ENCODE measurements around the gene ADGRV1.
A peak's percentile ranks its signal among the peaks of the same experiment; 100 is the strongest.
"Not testable (repeated sequence)": the region's sequence is repeated elsewhere in the genome, so short reads cannot be mapped to it uniquely, and the experiment has no call there.

ADGRV1 gene

DNA sequence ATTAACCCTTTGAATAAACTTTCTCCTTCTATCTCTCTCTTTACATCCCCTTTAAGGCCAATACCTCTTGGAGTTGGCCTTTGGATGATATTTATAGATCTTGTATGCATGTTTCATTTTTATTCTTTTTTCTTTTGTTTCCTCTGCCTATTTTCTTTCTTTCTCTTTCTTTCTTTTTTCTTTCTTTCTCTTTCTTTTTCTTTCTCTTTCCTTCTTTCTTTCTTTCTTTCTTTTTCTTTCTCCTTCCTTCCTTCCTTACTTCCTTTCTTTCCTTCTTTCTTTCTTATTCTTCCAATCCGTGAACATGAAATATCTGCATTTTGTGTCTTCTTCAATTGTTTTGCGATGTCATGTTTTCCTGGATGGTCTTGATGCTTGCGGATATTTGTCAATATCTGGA lies 276.1 kb downstream of the ADGRV1 start:
- DNase-seq: no peak

DNA sequence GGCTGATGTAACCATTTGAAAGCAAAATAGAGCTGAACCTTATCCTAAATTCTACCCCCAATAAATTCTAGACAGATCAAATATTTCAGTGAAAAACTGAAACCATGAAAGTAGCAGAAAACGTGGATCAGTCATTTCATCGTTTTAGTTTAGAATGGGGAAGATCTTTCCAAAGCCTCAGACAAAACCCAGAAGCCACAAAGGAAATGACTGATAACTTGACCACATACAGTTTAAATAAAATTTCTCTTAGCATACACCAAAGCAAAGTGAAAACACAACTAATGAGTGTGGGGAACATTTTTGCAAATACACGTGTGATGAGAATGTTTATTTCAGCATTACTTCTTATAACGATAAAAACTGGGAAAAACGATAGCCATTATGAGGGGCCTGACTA lies 284.8 kb downstream of the ADGRV1 start:
- DNase-seq: no peak

DNA sequence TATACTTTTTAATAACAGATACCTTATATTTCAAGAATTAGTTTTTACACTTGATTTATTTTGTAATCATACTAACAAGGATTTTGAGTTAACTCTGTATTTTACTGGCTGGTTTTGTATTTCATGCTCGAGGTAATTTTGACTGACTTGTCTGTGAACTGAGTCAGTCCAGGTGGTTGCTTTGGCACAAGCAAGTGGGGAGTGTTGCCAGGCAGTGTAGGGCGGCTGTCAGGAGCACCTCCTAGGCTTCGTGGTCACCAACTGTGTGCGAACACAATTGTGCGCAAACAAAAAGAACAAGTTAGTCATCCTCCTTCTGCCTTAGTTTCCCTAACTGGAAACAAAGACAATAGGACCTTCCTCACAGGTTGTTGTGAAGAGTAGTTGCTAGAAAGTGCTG lies 286.3 kb downstream of the ADGRV1 start:
- DNase-seq: no peak

DNA sequence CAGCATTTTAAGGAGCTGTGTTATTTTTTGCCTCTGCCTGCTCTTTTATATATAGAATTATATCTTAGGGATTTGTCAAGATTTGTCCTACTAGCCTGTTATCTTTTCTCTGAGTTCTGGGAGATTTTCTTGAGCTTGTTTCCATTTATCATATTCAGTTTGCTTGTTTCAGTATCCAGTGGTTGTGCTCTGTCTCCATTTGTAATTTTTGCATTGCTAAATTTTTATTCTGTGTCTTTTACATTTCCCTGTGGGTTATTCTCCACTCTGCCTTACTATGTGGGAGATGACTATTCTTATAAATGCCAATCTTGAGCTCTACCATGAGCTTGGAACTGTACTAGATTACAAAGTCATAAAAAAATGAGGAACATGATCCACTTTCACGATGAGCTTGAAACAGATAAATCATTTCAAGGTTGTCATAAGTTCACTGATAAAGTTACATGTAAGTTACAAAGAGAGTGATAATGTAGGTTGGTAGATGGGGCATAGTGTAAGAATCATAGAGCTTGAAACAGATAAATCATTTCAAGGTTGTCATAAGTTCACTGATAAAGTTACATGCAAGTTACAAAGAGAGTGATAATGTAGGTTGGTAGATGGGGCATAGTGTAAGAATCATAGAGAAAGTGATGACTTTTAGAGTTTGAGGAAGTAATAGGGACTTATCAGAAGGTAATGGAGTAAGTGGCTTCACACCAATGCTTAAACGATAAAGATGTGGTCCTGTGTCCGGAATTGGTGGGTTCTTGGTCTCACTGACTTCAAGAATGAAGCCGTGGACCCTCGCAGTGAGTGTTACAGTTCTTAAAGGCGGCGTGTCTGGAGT lies 287.3 kb downstream of the ADGRV1 start:
- DNase-seq: no peak

DNA sequence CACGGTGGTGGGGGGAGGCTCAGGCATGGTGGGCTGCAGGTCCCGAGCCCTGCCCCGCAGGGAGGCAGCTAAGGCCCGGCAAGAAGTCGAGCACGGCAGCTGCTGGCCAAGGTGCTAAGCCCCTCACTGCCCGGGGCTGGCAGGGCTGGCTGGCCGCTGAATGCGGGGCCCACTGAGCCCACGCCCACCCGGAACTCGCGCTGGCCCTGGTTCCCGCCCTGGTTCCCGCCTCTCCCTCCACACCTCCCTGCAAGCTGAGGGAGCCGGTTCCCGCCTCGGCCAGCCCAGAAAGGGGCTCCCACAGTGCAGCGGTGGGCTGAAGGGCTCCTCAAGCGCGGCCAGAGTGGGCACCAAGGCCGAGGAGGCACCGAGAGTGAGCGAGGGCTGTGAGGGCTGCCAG lies 289.0 kb downstream of the ADGRV1 start:
- DNase-seq: not testable (repeated sequence)

DNA sequence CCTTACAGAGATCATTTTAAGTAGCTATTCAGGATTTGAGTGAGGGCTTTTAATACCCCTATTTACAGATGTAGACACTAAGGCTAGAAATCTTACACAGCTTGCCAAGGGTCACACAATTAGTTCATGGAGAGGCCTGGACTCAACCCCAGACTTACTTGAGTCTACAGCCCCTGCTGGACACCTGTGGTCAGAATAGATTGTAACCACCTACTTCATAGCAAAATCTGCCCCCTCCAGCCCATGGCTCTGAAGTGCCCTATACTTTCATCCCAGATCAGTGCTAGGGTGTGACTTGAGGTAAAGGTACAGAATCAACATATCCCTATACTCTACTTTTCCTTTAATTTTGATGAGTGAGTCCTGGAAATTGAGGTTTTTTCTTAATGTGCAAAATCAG lies 291.3 kb downstream of the ADGRV1 start:
- DNase-seq: no peak

DNA sequence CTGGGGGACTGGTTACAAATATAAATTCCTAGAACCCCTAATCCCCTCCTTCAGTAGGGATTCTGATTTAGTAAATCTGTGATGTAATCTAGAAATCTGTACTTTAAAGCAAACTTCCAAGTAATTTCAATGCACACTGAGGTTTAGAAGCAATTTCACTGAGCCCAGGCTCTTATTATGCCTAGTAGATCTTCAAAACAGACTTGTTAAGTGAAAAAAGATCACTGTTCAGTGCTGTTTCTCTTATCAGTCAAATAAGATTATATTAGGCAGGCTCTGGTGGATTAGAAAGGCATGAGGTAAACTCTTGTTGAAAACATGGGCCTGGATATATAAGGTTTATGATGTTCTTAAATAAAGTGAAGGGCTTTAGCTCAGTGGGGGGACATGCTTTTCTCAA lies 293.9 kb downstream of the ADGRV1 start:
- DNase-seq: no peak

DNA sequence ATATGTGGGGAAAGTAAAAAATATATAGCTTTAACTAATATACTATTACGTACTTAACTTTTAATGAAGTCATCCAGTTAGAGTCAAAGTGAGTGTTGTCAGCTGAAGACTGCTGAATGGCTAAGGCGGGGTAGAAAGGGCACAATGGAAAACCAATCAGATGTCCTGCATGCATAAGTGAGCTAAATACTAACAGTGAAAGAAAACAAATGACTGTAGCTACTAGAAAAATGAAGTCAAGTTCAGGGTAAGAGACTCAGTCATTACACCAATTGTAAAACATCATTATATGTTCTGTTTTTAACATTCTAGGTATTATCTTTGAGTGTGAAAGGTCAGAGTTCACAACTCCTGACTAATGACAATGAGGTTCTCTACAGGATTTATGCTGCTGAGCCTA lies 295.2 kb downstream of the ADGRV1 start:
- no peak for DNase-seq

DNA sequence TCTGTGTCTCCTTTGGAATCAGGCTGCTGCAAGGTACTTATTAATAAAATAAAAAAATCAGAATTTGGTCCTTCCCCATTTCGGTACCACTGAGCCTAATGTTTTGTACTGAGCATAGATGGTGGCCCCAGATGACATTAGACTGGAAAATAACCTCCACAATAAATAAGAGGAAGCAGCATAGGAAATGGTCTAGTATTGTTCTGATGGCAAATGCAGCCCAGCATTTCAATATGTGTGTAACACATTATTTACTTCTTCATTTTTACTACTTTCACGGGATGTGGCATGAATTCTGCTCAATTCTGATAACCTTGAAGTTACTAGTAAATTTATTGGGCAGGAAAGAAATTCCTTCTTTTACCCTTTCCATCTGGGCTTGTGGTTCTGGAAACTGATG lies 295.6 kb downstream of the ADGRV1 start:
- DNase-seq: no peak

DNA sequence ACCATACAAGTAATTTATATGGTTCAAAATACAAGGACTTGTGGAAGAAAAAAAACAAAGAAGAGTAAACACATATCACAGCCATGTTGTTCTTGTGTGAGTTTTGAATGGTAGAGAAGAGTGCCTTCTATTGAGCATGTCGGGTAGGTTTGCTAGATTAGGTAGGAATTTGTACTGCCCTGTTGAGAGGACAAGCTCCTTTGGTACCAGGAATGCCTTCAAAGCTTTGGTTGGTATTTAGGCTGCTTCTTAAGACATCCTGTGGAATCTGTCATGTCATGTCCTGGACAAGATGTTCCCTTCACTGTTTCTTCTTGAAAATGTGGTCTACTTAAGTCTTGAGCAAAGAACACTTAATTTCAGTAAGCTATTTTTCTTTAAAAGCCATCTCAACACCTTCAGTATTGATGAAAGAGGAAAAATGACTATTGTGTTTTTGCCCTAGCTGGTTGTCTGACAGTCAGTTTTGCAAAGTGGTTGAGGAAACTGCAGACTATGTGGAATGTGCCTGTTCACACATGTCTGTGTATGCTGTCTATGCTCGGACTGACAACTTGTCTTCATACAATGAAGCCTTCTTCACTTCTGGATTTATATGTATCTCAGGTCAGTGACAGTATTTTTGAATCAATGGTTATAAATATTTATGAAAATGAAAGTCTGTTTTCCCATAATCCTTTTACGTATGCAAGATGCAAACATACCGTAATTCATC lies 296.9 kb downstream of the ADGRV1 start:
- no peak for DNase-seq

DNA sequence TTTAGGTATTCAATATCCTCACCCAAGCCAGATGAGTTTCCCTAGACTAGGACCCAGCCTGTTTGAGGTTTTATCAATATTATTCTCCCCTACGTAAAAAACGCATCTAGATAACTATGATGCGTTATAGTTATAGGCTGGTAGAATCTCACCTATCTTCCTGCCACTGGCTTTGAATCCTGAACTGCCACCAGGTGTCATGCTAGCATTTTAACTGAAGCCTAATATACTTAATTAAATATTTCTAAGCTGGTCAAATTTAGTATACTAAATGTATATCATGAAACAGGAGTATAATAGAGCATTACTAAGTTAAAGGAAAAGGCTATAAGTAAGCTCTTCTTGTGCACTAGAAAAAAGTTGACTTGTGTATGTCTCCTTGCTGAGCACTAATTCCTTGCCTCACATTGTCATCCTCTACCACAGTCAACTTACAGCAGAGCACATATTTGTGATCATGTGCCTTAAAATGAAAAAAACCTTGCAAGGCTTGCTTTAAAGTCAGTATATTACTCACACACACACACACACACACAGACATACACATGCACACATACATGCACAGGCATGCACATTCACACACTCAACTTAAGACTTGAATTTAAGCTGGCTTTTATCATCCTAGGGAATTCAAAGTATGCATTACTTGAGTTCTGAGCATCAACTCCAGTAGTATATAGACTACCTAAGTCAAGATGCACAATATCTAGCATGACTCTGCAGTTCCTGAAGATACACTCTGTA lies 303.4 kb downstream of the ADGRV1 start:
- DNase-seq: no peak

DNA sequence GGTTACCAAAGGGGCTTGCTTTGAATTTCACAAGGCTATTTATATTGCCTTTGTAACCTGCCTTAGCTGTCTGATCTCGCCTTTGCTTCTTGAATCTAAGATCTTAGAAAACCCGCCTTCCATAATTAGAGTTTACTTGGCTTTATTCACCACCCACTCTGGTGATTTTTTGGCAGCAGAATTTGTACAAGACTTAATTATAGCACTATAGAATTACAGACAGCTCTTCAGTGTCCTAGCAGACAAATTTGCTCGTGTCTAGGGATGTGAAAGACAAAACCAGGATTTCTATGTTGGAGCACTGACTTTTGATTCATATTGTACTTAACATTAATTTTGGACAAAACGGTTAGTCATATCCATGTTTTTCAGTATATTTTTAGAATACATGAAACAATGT lies 306.6 kb downstream of the ADGRV1 start:
- DNase-seq: peak; percentile 5

DNA sequence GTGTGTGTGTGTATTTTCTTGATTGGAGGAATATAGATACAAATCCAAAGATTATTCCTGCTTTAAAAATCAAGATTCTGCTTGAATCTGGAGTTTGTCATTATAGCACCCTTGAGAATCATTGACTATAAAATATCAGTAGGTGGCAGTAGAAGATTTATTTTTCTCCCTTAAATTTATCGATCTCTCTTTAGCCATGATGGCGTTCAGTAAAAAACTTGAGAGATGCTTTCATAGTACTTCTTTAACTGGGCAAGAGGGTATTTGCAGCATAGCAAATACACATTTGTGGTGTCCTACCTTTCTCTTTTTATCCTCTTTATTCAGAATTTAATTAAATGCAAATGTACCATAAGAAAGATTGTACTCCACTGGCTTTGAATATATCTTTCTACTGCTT lies 307.7 kb downstream of the ADGRV1 start:
- DNase-seq: peak; percentile 34

DNA sequence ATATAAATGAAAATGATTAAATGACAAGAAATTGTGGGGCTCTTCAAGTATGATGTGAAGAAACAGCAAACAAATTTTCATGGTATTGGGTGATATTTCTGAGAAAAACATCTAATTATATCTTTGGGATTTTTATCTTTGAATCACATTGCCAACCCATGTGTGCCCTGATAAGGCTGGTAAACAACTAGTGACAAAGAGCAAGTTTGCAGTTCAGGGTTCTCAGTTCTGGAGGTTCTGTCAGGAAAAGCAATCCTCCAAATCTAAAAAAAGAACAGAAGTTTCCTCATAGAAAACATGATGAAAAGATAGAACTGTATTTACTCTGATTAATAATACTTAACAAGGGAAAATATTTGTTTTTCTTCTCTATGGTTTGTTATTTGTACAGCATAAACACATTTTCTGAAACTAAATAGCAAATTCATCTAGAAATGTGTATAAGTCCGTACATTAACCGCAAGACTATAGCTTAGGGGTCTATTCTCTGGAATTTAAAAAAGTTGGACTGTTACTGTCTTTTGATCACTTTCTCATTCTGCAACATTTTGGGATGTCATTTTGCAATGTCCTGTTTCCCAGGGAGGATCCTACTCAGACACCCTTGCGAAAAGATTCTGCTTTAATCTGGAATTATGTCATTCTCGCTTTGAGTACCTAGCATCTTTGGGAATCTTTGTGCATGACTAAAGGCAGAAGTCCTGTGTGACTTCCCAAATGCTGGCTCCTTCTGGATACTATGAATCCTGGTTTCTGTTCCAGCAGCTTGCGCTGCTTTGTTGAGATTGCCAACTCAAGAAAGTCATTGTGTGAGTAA lies 308.5 kb downstream of the ADGRV1 start:
- no peak for DNase-seq

DNA sequence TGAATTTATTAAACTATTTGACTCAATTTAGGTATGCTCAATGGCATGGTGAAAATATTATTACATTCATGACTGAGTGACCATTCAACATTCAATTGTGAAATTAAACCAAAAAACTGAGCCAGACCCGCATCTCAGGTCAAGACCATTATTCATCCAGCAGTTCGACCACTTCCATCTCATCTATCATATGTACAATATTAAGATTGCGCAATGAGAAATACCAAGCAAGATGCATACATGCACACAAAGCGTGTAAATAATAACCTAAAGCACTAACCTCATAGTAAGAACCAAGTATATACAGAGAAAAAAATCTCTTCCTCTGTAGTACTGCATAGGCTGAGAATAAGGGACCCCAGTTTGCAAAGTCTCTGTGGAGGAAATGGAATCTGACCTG lies 310.2 kb downstream of the ADGRV1 start:
- no peak for DNase-seq

DNA sequence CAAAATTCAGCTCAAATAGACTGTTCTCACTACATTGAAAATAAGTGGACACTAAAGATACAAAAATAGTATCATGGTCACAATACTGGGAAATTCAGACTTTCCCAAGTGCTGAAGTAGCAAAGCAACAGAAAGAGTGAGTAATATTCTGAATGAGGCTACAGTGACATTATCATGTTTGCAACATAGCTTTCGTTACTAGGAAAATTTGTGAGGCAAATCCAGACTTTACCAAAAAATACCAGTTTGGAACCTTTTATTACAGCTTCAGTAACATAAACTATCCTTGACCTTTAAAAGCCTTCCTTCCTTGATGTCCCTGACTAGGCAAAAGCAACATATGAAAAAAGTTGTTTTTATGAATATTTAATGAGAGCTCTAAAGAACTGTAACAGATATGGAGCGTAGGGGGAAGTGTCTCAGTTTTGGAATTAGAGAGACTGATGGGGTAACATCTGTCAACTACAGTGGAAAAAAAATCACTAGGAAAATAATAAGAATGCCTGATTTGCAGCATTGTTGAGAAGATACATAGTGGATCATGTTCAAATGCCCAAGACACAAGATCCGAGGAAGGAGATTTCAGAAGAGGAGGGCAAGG lies 312.9 kb downstream of the ADGRV1 start:
- DNase-seq: no peak

DNA sequence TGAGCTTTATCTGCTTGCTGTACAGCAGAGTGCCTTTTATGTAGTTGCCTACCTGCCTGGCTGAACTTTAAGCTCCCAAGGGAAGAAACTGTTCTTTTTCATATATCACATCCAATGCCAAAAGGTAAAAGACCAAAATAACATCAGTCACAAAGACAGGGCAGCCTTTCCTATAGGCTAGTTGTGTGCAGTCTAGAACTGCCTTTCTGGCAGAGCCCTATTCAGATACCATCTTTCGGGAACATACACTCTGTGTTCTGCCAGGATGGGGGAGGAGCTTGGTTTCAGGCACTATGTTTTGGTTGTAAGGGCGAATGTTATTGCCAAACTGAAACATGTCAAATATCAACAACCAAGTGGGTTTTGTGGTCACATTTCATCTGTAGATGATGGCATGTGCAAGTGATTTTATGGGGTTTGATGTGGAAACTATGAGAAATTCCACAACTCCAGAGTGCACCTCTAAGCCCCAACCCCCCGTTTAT lies 314.5 kb downstream of the ADGRV1 start:
- DNase-seq: no peak

DNA sequence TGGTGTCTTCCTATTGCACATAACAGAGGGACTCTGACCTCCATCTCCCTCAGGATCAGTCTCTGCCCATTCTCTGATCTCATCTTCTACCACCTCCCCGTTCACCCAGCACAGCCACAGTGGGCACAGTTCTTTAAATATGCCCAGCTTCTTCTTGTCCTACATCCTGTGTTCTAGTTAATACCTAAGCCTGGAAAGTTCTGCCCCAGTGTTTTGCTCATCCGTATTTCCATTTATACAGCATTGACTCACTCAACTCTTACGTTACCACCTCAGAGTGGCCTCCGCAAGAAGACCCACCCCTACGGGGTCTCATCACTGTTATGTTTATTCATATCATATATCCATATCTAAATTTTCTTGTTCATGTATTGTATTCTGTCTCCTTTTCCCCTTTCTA lies 315.5 kb downstream of the ADGRV1 start:
- DNase-seq: no peak

DNA sequence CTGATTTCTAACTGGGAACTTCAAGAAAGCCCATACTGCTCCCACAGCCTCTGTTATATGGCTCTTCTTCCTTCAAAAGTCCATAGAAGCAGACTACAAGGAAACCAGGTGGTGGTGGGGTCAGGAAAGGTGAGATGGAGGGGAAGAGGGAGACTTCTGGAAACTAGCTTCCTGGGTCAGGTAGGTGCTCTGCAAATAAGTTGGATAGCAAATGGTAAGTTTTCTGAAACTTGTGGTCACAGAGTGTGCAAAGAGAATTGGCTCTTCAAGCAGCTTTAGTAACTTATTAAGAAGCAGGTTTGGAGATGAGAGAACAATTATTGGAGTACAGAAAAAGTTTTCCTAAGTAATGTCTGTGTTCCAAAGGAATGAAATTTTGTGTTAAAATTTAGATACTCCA lies 316.9 kb downstream of the ADGRV1 start:
- no peak for DNase-seq

DNA sequence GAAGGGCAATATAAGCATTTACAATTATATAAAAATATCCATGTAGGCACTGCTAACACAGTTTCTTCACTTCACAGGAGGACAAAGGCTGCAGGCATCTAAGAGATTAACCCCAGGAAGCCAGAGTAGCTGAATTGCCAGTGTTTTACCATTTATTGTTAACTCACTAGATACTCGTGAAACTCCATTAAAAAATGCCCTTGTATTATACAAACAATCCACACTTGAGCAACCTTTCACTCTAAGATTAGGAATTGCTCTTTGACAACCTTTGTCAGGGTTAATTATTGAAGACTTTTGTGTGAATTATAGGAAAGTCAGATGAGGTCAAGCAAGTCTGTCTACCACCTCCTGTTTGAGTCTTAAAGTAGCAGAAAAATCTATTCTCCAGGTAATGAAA lies 317.8 kb downstream of the ADGRV1 start:
- no peak for DNase-seq

DNA sequence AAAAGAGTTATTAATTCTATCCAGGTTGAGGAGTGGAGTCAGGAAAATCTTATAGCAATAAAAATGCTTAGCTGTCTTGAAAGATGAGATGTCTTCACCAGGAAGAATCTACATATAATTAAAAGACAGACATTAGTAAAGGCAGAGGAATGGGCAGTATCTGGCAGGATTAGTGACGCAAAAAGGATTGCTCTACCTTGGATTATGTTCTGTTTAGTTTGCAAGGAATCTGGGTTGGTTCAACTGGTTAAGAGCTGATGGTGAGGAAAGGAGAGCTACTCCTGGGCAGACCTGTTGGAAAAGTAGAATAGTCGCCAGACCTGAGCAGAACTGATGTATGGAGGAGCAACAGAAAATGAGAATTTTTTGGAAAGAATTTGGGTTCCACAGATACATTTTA lies 318.5 kb downstream of the ADGRV1 start:
- DNase-seq: no peak

DNA sequence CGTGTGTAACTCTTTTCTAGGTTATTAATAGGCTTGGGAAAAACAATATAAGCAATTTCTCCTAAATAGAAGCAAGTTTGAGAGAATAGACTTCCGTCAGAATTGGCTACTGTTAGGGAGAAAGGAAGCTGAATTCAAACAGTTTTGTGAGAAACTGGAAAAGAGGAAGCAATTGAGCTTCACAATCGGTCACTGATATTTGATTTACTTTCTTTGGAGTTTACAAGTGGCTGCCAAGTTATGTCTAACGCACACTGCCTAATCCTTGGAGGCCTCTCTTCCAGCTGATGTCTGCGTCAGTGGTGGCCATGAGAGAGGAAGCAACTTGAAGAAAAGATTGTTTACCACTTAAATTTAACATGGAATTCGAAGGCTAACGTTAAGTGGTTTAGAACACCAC lies 319.5 kb downstream of the ADGRV1 start:
- DNase-seq: no peak
